ENCODE measurements around the gene MYORG. TPM values are rescaled to one million over a fixed set of nuclear protein-coding genes. Genes with fewer than 3 reads are reported as not detected.

MYORG gene
- total RNA-seq = 1 to 10 TPM; 3.6 to 3.8 TPM

GRCh38 chr9:34376596-34377403, at the start of gene MYORG:
TSS of gene MYORG (minus strand) at chr9:34376898. CDS start at chr9:34372943, 3,955 bp downstream.

GRCh38 chr9:34328987-34329832, 47.5 kb downstream of the MYORG start, which contains the start of the genes KIF24 and NUDT2:
TSS of gene KIF24 (minus strand) at chr9:34329268. CDS start at chr9:34311346, 17,922 bp downstream.
TSS of gene NUDT2 (plus strand) at chr9:34329569. CDS start at chr9:34339040, 9,471 bp downstream.

Other genes starting within 250 kb of the MYORG start
- gene UBAP1, start 197.9 kb downstream of the MYORG start, total RNA-seq = 10 to 100 TPM; 29.0 to 30.2 TPM
- 1 to 10 TPM; 7.9 to 8.0 TPM for gene KIF24, start 47.6 kb downstream of the MYORG start, total RNA-seq
- 10 to 100 TPM; 29.2 to 29.8 TPM for gene NUDT2, start 47.3 kb downstream of the MYORG start, total RNA-seq
- 10 to 100 TPM; 11.5 to 13.2 TPM for gene FAM219A, start 81.7 kb upstream of the MYORG start, total RNA-seq
- gene DNAI1, start 81.9 kb upstream of the MYORG start, total RNA-seq = not detected
- not detected for gene ENHO, start 146.1 kb upstream of the MYORG start, total RNA-seq
- not detected for gene CNTFR, start 212.8 kb upstream of the MYORG start, total RNA-seq
- 10 to 100 TPM; 30.8 to 32.5 TPM for gene RPP25L, start 235.2 kb upstream of the MYORG start, total RNA-seq
- gene DCTN3, start 243.6 kb upstream of the MYORG start, total RNA-seq = 100 to 1,000 TPM; 120 to 122 TPM

All from activated naive CD4-positive, alpha-beta T cell treated with anti-CD3 and anti-CD28 coated beads, Interleukin-2, amount 10 ng/mL, durations not matched to agents 5 hours and 36 hours (primary cell).